ENCODE data around the gene CRHBP.

CRHBP gene

GRCh38 chr5:76927961-76928360, 24.9 kb upstream of the CRHBP start:
- DNase-seq (ENCODE audit: low read depth), result no peak
- no peak overlapping the region for H3K4me3 ChIP-seq (ENCODE audit: low read length)
- TF ChIP-seq CTCF (conservative IDR thresholded peaks at IDR 0.05; ENCODE audit: low read depth, low read length), result no peak

- no peak for DNase-seq (ENCODE audit: low read depth)
- no peak overlapping the region for H3K4me3 ChIP-seq (ENCODE audit: low read length)
- no peak for TF ChIP-seq CTCF (conservative IDR thresholded peaks at IDR 0.05; ENCODE audit: low read depth, low read length)
Measured at GRCh38 chr5:76930083-76930482, 22.8 kb upstream of the CRHBP start.

GRCh38 chr5:76938177-76938576, 14.7 kb upstream of the CRHBP start:
- no peak for TF ChIP-seq CTCF (conservative IDR thresholded peaks at IDR 0.05; ENCODE audit: low read depth, low read length)
- no peak overlapping the region for H3K4me3 ChIP-seq (ENCODE audit: low read length)
- DNase-seq (ENCODE audit: low read depth), result no peak

GRCh38 chr5:76941000-76941399, 11.8 kb upstream of the CRHBP start:
- no peak for DNase-seq (ENCODE audit: low read depth)
- H3K4me3 ChIP-seq (ENCODE audit: low read length), result no peak overlapping the region
- no peak for TF ChIP-seq CTCF (conservative IDR thresholded peaks at IDR 0.05; ENCODE audit: low read depth, low read length)

GRCh38 chr5:76941442-76941841, 11.4 kb upstream of the CRHBP start:
- TF ChIP-seq CTCF (conservative IDR thresholded peaks at IDR 0.05; ENCODE audit: low read depth, low read length), result no peak
- no peak overlapping the region for H3K4me3 ChIP-seq (ENCODE audit: low read length)
- DNase-seq (ENCODE audit: low read depth), result no peak

- DNase-seq (ENCODE audit: low read depth), result no peak
- TF ChIP-seq CTCF (conservative IDR thresholded peaks at IDR 0.05; ENCODE audit: low read depth, low read length), result no peak
- no peak overlapping the region for H3K4me3 ChIP-seq (ENCODE audit: low read length)
Measured at GRCh38 chr5:76942581-76942980, 10.3 kb upstream of the CRHBP start.

GRCh38 chr5:76943006-76943405, 9.8 kb upstream of the CRHBP start:
- DNase-seq (ENCODE audit: low read depth), result no peak
- H3K4me3 ChIP-seq (ENCODE audit: low read length), result no peak overlapping the region
- TF ChIP-seq CTCF (conservative IDR thresholded peaks at IDR 0.05; ENCODE audit: low read depth, low read length), result no peak
